Mesendoderm (in vitro differentiated cells): Measurements from ENCODE around the gene ANKRD53.
A peak's percentile ranks its signal among the peaks of the same experiment; 100 is the strongest.

Source experiments
- DNase-seq: peaks from one replicate; pipeline ENCODE4 v3.0.0; 2013
- H2AK5ac ChIP-seq: 2 replicates; pipeline ENCODE4 v1.6.1; 2013; ENCODE audit warnings: low read length, inconsistent platforms
- H2BK120ac ChIP-seq: 2 replicates; pipeline ENCODE4 v1.6.1; 2013; ENCODE audit warnings: low read depth, mild to moderate bottlenecking, low read length, moderate library complexity, mixed read lengths
- H2BK15ac ChIP-seq: replicated peaks from 2 replicates; pipeline ENCODE4 v1.6.1; 2013; ENCODE audit warnings: low read depth, mild to moderate bottlenecking, moderate library complexity
- H2BK5ac ChIP-seq: 2 replicates; pipeline ENCODE4 v1.6.1; 2013; ENCODE audit warnings: low read length, inconsistent platforms
- H3K18ac ChIP-seq: 2 replicates; pipeline ENCODE4 v1.6.1; 2013; ENCODE audit warnings: mild to moderate bottlenecking, low read length, mixed read lengths
- H3K23ac ChIP-seq: one replicate; pipeline ENCODE4 v1.6.1; 2013; ENCODE audit warnings: low read length
- H3K27ac ChIP-seq: 2 replicates; pipeline ENCODE4 v1.5.1; 2013; ENCODE audit warnings: low read depth, mild to moderate bottlenecking, inconsistent platforms, low read length, moderate library complexity
- H3K27me3 ChIP-seq: 2 replicates; pipeline ENCODE4 v1.6.1; 2013; ENCODE audit warnings: low read length, control low read depth, mild to moderate bottlenecking, inconsistent platforms; ENCODE audit not compliant: insufficient read depth, poor library complexity
- H3K36me3 ChIP-seq: 2 replicates; pipeline ENCODE4 v1.6.1; 2013; ENCODE audit warnings: low read length, inconsistent platforms; ENCODE audit not compliant: control insufficient read depth, insufficient read depth
- H3K4ac ChIP-seq: one replicate; pipeline ENCODE4 v1.6.1; 2013; ENCODE audit warnings: low read depth, mild to moderate bottlenecking, low read length, moderate library complexity
- H3K4me1 ChIP-seq: 2 replicates; pipeline ENCODE4 v1.6.1; 2013; ENCODE audit warnings: low read depth, low read length, inconsistent platforms; ENCODE audit not compliant: control insufficient read depth
- H3K4me2 ChIP-seq: 2 replicates; pipeline ENCODE4 v1.6.1; 2013; ENCODE audit warnings: low read length
- H3K4me3 ChIP-seq: 2 replicates; pipeline ENCODE4 v1.5.1; 2013; ENCODE audit warnings: mild to moderate bottlenecking, low read length
- H3K56ac ChIP-seq: one replicate; pipeline ENCODE4 v1.6.1; 2013; ENCODE audit warnings: low read length
- H3K79me1 ChIP-seq: 2 replicates; pipeline ENCODE4 v1.6.1; 2013; ENCODE audit warnings: low read length, inconsistent platforms
- H3K79me2 ChIP-seq: 2 replicates; pipeline ENCODE4 v1.6.1; 2013; ENCODE audit warnings: mild to moderate bottlenecking, low read length; ENCODE audit not compliant: control insufficient read depth, insufficient read depth
- H3K9ac ChIP-seq: 2 replicates; pipeline ENCODE4 v1.6.1; 2013; ENCODE audit warnings: low read length, inconsistent platforms
- H4K5ac ChIP-seq: one replicate; pipeline ENCODE4 v1.6.1; 2013; ENCODE audit warnings: low read length
- H4K8ac ChIP-seq: one replicate; pipeline ENCODE4 v1.6.1; 2013; ENCODE audit warnings: low read depth, mild to moderate bottlenecking, control low read depth, low read length, moderate library complexity
- WGBS: extraction: QIAGEN DNeasy Blood & Tissue Kit; methylation state at CpG from one replicate; pipeline ENCODE4 v1.1.7; 2013; ENCODE audit warnings: low lambda C conversion rate, missing lambda C conversion rate; ENCODE audit not compliant: insufficient coverage; ENCODE audit errors: extremely low coverage; 5-methylcytosine and 5-hydroxymethylcytosine counted together

The ANKRD53 gene

GRCh38 chr2:70964133-70964532, 14.3 kb upstream of the ANKRD53 start:
- Histone ChIP-seq H3K23ac (no peak overlapping the region), H3K4me1 (no peaks in the 10 kb centered on the region), H3K27me3 (peaks cover 9% of the 10 kb centered on the region), H2BK120ac (no peak overlapping the region), H3K36me3 (no peaks in the 10 kb centered on the region), H3K79me1 (no peaks in the 10 kb centered on the region), H3K18ac (no peak overlapping the region), H3K56ac (no peak overlapping the region), H4K8ac (no peak overlapping the region), H3K4ac (no peak overlapping the region), H3K9ac (no peak overlapping the region), H2AK5ac (no peak overlapping the region), H3K79me2 (no peaks in the 10 kb centered on the region), H3K27ac (no peak overlapping the region), H2BK5ac (no peak overlapping the region), H3K4me2 (no peak overlapping the region), H3K4me3 (no peak overlapping the region), H4K5ac (no peak overlapping the region), H2BK15ac (no peak overlapping the region)
- DNase-seq, result no peak
- WGBS, result no CpG with 5 or more reads among the region's 4 CpGs

GRCh38 chr2:70964596-70965386, 13.6 kb upstream of the ANKRD53 start:
- H3K23ac ChIP-seq, result no peak overlapping the region
- no peaks in the 10 kb centered on the region for H3K36me3 ChIP-seq
- no peak overlapping the region for H4K5ac ChIP-seq
- peak overlapping the region; percentile 43 for H3K56ac ChIP-seq
- no peak overlapping the region for H2BK5ac ChIP-seq
- no peak overlapping the region for H3K27ac ChIP-seq
- no peaks in the 10 kb centered on the region for H3K79me1 ChIP-seq
- no CpG with 5 or more reads among the region's 59 CpGs for WGBS
- peak; percentile 82 for DNase-seq
- H4K8ac ChIP-seq, result no peak overlapping the region
- H3K27me3 ChIP-seq, result peaks cover 9% of the 10 kb centered on the region
- H2BK15ac ChIP-seq, result no peak overlapping the region
- H3K4ac ChIP-seq, result no peak overlapping the region
- H3K4me2 ChIP-seq, result peak overlapping the region; percentile 29
- no peaks in the 10 kb centered on the region for H3K4me1 ChIP-seq
- no peak overlapping the region for H3K18ac ChIP-seq
- no peak overlapping the region for H2AK5ac ChIP-seq
- H3K4me3 ChIP-seq, result no peak overlapping the region
- no peaks in the 10 kb centered on the region for H3K79me2 ChIP-seq
- no peak overlapping the region for H2BK120ac ChIP-seq
- no peak overlapping the region for H3K9ac ChIP-seq

GRCh38 chr2:70965506-70965905, 12.9 kb upstream of the ANKRD53 start:
- Histone ChIP-seq H3K4me1 (no peaks in the 10 kb centered on the region), H3K56ac (no peak overlapping the region), H2BK5ac (no peak overlapping the region), H3K18ac (no peak overlapping the region), H3K79me2 (no peaks in the 10 kb centered on the region), H3K9ac (no peak overlapping the region), H3K79me1 (no peaks in the 10 kb centered on the region), H2AK5ac (no peak overlapping the region), H2BK120ac (no peak overlapping the region), H3K23ac (no peak overlapping the region), H3K4ac (no peak overlapping the region), H3K27ac (no peak overlapping the region), H3K4me3 (no peak overlapping the region), H3K27me3 (peaks cover 9% of the 10 kb centered on the region), H3K4me2 (no peak overlapping the region), H3K36me3 (no peaks in the 10 kb centered on the region), H2BK15ac (no peak overlapping the region), H4K5ac (no peak overlapping the region), H4K8ac (no peak overlapping the region)
- WGBS, result no CpG with 5 or more reads among the region's 14 CpGs
- no peak for DNase-seq

GRCh38 chr2:70966681-70967080, 11.7 kb upstream of the ANKRD53 start:
- H3K23ac ChIP-seq, result no peak overlapping the region
- no peak overlapping the region for H3K9ac ChIP-seq
- H3K18ac ChIP-seq, result no peak overlapping the region
- H4K8ac ChIP-seq, result no peak overlapping the region
- WGBS, result no CpG with 5 or more reads among the region's 4 CpGs
- H3K4me2 ChIP-seq, result no peak overlapping the region
- no peaks in the 10 kb centered on the region for H3K79me2 ChIP-seq
- no peaks in the 10 kb centered on the region for H3K4me1 ChIP-seq
- no peak overlapping the region for H3K4ac ChIP-seq
- no peak overlapping the region for H3K4me3 ChIP-seq
- H3K79me1 ChIP-seq, result no peaks in the 10 kb centered on the region
- no peak overlapping the region for H2BK15ac ChIP-seq
- H3K27me3 ChIP-seq, result peaks cover 9% of the 10 kb centered on the region
- H3K27ac ChIP-seq, result no peak overlapping the region
- H4K5ac ChIP-seq, result no peak overlapping the region
- H2BK5ac ChIP-seq, result no peak overlapping the region
- H3K56ac ChIP-seq, result no peak overlapping the region
- no peak overlapping the region for H2BK120ac ChIP-seq
- H3K36me3 ChIP-seq, result no peaks in the 10 kb centered on the region
- no peak overlapping the region for H2AK5ac ChIP-seq
- no peak for DNase-seq

GRCh38 chr2:70967189-70967588, 11.2 kb upstream of the ANKRD53 start:
- Histone ChIP-seq H4K8ac (no peak overlapping the region), H3K79me1 (no peaks in the 10 kb centered on the region), H3K4me1 (no peaks in the 10 kb centered on the region), H2AK5ac (no peak overlapping the region), H3K36me3 (no peaks in the 10 kb centered on the region), H2BK120ac (no peak overlapping the region), H2BK15ac (no peak overlapping the region), H3K79me2 (no peaks in the 10 kb centered on the region), H3K27me3 (peaks cover 9% of the 10 kb centered on the region), H3K23ac (no peak overlapping the region), H3K4ac (no peak overlapping the region), H4K5ac (no peak overlapping the region), H3K18ac (no peak overlapping the region), H3K4me3 (no peak overlapping the region), H3K27ac (no peak overlapping the region), H2BK5ac (no peak overlapping the region), H3K56ac (no peak overlapping the region), H3K4me2 (no peak overlapping the region), H3K9ac (no peak overlapping the region)
- no peak for DNase-seq
- WGBS, result no CpG with 5 or more reads among the region's 4 CpGs

- Histone ChIP-seq H3K4me1 (no peaks in the 10 kb centered on the region), H3K79me1 (no peaks in the 10 kb centered on the region), H3K4ac (no peak overlapping the region), H3K18ac (no peak overlapping the region), H3K79me2 (no peaks in the 10 kb centered on the region), H3K9ac (no peak overlapping the region), H2BK120ac (no peak overlapping the region), H3K27ac (no peak overlapping the region), H2BK15ac (no peak overlapping the region), H2AK5ac (no peak overlapping the region), H3K4me2 (no peak overlapping the region), H3K27me3 (no peaks in the 10 kb centered on the region), H3K56ac (no peak overlapping the region), H2BK5ac (no peak overlapping the region), H4K5ac (no peak overlapping the region), H3K23ac (no peak overlapping the region), H3K36me3 (no peaks in the 10 kb centered on the region), H4K8ac (no peak overlapping the region), H3K4me3 (no peak overlapping the region)
- WGBS, result no CpG with 5 or more reads among the region's 3 CpGs
- no peak for DNase-seq
Measured at GRCh38 chr2:70974592-70974991, 3.8 kb upstream of the ANKRD53 start.
